Fibroblast of lung (primary cell): ENCODE results near the gene SLAIN2. TPM values are rescaled to one million over a fixed set of nuclear protein-coding genes. Genes with fewer than 3 reads are reported as not detected.
"Not testable (repeated sequence)": the region's sequence is repeated elsewhere in the genome, so short reads cannot be mapped to it uniquely, and the experiment has no call there.

Experiments used
- DNase-seq, 2 donors: peaks; one replicate each; pipeline versions ENCODE4 v3.0.0 to v3.0.0-alpha.2; 2010; ENCODE audit warnings: low read depth in 2 of 2
- H2AFZ ChIP-seq: 2 replicates; pipeline ENCODE4 v1.5.1; 2012; ENCODE audit warnings: low read length, control low read depth, inconsistent platforms
- H3K27ac ChIP-seq: 2 replicates; pipeline ENCODE4 v1.5.1; 2011; ENCODE audit warnings: low read length, control low read depth; ENCODE audit not compliant: insufficient read depth
- H3K27me3 ChIP-seq: 2 replicates; pipeline ENCODE4 v1.5.1; 2011; ENCODE audit warnings: mild to moderate bottlenecking, low read length; ENCODE audit not compliant: control insufficient read depth, insufficient read depth
- H3K36me3 ChIP-seq: 2 replicates; pipeline ENCODE4 v1.5.1; 2011; ENCODE audit warnings: low read length; ENCODE audit not compliant: control insufficient read depth, insufficient read depth
- H3K4me1 ChIP-seq: 2 replicates; pipeline ENCODE4 v1.5.1; 2011; ENCODE audit warnings: low read length; ENCODE audit not compliant: control insufficient read depth, insufficient read depth; ENCODE audit errors: extremely low read depth
- H3K4me2 ChIP-seq: 2 replicates; pipeline ENCODE4 v1.5.1; 2011; ENCODE audit warnings: low read length, control low read depth; ENCODE audit not compliant: insufficient read depth; ENCODE audit errors: extremely low read depth
- H3K4me3 ChIP-seq, 4 experiments: fragments of 200-600 bp in 1 of 4; sonication (generic) in 1 of 4; replicated peaks in 1 of 4; 2 replicates each; pipeline ENCODE4 v1.5.1; 2011 to 2016; ENCODE audit warnings: low read length in 4 of 4, low read depth in 3 of 4, mild to moderate bottlenecking in 3 of 4, control low read depth in 2 of 4, inconsistent platforms in 1 of 4, mixed read lengths in 1 of 4; ENCODE audit not compliant: insufficient read depth in 1 of 4; ENCODE audit errors: control extremely low read depth in 1 of 4
- H3K79me2 ChIP-seq: 2 replicates; pipeline ENCODE4 v1.5.1; 2012; ENCODE audit warnings: mild to moderate bottlenecking, low read length, inconsistent platforms; ENCODE audit not compliant: control insufficient read depth, insufficient read depth
- H3K9ac ChIP-seq: 2 replicates; pipeline ENCODE4 v1.5.1; 2011; ENCODE audit warnings: mild to moderate bottlenecking, low read length, control low read depth; ENCODE audit not compliant: insufficient read depth
- H3K9me3 ChIP-seq: 2 replicates; pipeline ENCODE4 v1.5.1; 2012; ENCODE audit warnings: low read depth, low read length; ENCODE audit not compliant: control insufficient read depth, insufficient read depth
- H4K20me1 ChIP-seq: 2 replicates; pipeline ENCODE4 v1.5.1; 2011; ENCODE audit warnings: low read length; ENCODE audit not compliant: control insufficient read depth, insufficient read depth; ENCODE audit errors: extremely low read depth
- EZH2 ChIP-seq: IDR thresholded peaks from 2 replicates; pipeline ENCODE4 v1.5.1; 2012; ENCODE audit warnings: low read length, control low read depth, mild to moderate bottlenecking; ENCODE audit errors: missing control alignments
- polyA minus RNA-seq: library from RNA; depleted of rRNA, polyadenylated mRNA; stranded (reverse); fragments of >200 nt; gene quantifications from 2 replicates; pipeline ENCODE4 v1.2.3, GENCODE V29; 2011; ENCODE audit warnings: low replicate concordance
- polyA plus RNA-seq, 2 donors: library from polyadenylated mRNA; depleted of rRNA in 1 of 2; stranded (reverse) in 1 of 2; unstranded in 1 of 2; fragments of >200 nt; gene quantifications; 2 replicates each; pipeline ENCODE4 v1.2.1, GENCODE V29; 2011 to 2012; ENCODE audit warnings: missing spikeins in 1 of 2
- total RNA-seq: library from RNA; depleted of rRNA; stranded (reverse); fragments of >200 nt; gene quantifications from 2 replicates; pipeline ENCODE4 v1.2.1, GENCODE V29; 2014
- TF ChIP-seq, protein P1 (sequence below), 2 donors: IDR thresholded peaks in 1 of 2; conservative IDR thresholded peaks in 1 of 2; 1 replicate in 1 of 2; 2 replicates in 1 of 2; pipeline ENCODE4 v1.5.1; 2011 to 2012; ENCODE audit warnings: low read length in 2 of 2, control low read depth in 1 of 2, inconsistent platforms in 1 of 2, low read depth in 1 of 2, mild to moderate bottlenecking in 1 of 2

SLAIN2 gene
- total RNA-seq: 29.8 and 34.2 TPM in 2 replicates
- polyA plus RNA-seq: 57.4 and 71.1 TPM in 2 replicates
- 45.6 and 50.1 TPM in 2 replicates for polyA plus RNA-seq (2012)
- polyA minus RNA-seq: 29.6 and 35.0 TPM in 2 replicates

DNA sequence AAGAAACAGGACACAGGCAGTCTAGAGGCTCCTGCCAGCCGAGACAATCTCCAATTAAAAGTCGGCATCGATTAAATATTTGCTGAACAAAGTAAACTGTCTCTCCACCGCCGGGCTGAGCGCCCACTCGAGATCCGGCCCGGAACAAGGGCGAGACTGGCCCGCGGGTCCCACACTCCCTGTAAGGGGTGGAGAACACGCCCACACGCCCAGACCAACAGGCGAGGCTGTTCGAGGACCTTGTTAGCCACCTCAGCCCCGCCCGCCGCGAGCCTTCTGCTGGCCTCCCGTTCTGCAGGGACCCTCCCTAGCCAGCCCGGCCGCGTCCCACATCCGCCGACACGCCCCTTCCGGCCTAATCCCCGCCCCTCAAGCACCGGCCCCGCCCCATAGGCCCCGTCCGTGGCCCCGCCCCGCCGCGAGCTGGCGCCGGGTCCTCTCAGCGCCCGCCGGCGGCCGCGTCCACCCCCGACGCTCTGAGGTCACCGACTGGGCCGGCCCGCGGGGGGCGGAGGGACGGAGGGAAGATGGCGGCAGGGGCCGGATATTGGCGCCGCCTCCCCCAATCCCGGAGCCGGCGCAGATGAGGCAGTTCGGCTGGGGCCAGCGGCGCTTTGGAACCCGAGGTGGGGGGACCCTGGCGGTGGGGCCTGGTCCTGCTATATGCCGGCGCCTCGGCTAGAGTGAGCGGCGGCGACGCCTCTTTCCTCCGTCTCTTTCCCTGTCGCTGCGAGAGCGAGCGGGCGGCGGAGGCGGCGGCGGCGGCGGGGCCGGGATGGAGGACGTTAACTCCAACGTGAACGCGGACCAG lies at the start of gene SLAIN2:
Gene SLAIN2, plus strand, starts transcription at position 565 of the 811 bp plus-strand sequence. Its CDS starts 211 bp downstream, at position 776.
- Histone ChIP-seq H3K4me3 (peak within 1 kb of the TSS; percentile 91 to 99 (median 98)), H3K36me3 (no peaks in the 10 kb centered on the region), H3K4me1 (peaks cover 14% of the 10 kb centered on the region), H3K27ac (peak within 1 kb of the TSS; percentile 95), H3K4me2 (peak within 1 kb of the TSS; percentile 99), H2AFZ (peak within 1 kb of the TSS; percentile 79), H3K9me3 (no peaks in the 10 kb centered on the region), H3K9ac (peak within 1 kb of the TSS; percentile 93), H4K20me1 (peaks cover 7% of the 10 kb centered on the region), H3K79me2 (peaks cover 46% of the 10 kb centered on the region), H3K27me3 (no peaks in the 10 kb centered on the region)
- peak; percentile 98 for DNase-seq
- TF ChIP-seq, protein P1, sequence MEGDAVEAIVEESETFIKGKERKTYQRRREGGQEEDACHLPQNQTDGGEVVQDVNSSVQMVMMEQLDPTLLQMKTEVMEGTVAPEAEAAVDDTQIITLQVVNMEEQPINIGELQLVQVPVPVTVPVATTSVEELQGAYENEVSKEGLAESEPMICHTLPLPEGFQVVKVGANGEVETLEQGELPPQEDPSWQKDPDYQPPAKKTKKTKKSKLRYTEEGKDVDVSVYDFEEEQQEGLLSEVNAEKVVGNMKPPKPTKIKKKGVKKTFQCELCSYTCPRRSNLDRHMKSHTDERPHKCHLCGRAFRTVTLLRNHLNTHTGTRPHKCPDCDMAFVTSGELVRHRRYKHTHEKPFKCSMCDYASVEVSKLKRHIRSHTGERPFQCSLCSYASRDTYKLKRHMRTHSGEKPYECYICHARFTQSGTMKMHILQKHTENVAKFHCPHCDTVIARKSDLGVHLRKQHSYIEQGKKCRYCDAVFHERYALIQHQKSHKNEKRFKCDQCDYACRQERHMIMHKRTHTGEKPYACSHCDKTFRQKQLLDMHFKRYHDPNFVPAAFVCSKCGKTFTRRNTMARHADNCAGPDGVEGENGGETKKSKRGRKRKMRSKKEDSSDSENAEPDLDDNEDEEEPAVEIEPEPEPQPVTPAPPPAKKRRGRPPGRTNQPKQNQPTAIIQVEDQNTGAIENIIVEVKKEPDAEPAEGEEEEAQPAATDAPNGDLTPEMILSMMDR (conservative IDR thresholded peaks at IDR 0.05 in 1 of 2, IDR thresholded peaks at IDR 0.05 in 1 of 2; ENCODE audit: low read depth in 1 of 2, low read length in 2 of 2): peak in 1 of 2 donors; percentile 23
- TF ChIP-seq EZH2: no peak

DNA sequence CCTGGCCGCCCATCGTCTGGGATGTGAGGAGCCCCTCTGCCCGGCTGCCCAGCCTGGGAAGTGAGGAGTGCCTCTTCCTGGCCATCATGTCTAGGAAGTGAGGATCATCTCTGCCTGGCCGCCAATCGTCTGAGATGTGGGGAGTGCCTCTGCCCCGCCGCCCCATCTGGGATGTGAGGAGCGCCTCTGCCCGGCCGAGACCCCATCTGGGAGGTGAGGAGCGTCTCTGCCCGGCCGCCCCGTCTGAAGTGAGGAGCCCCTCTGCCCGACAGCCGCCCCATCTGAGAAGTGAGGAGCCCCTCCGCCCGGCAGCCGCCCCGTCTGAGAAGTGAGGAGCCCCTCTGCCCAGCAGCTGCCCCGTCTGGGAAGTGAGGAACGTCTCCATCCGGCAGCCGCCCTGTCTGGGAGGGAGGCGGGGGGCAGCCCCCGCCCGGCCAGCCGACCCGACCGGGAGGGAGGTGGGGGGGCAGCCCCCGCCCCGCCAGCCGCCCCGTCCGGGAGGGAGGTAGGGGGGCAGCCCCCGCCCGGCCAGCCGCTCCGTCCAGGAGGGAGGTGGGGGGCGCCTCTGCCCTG lies 49.0 kb upstream of the SLAIN2 start:
- not testable (repeated sequence) for H3K4me3 ChIP-seq

DNA sequence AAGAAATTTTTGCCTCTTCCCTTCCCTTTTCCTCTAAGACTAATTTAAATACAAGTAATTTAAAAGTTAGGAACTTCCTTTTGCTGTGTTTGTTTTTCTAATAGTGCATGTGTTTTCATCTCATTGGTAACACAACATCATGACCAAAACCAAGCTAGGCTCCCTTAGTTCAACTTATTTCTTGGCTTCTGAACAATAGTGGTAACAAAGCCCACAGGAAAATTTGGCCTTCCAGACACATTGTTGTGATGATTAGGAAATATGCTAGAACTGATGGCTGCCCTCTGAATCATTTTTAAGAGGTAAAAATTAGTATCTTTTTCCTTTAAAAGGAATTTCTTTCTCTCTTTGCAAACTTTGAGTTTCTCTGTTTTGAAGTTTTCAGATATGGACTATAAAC lies 46.2 kb upstream of the SLAIN2 start:
- H3K4me3 ChIP-seq: no peak overlapping the region
- no peaks in the 10 kb centered on the region for H3K9me3 ChIP-seq
- H3K9ac ChIP-seq: no peak overlapping the region
- no peak overlapping the region for H2AFZ ChIP-seq
- no peaks in the 10 kb centered on the region for H3K79me2 ChIP-seq
- no peaks in the 10 kb centered on the region for H3K4me1 ChIP-seq
- H3K27me3 ChIP-seq: no peaks in the 10 kb centered on the region
- H3K4me2 ChIP-seq: no peak overlapping the region
- H4K20me1 ChIP-seq: no peaks in the 10 kb centered on the region
- no peak for TF ChIP-seq EZH2
- TF ChIP-seq, protein P1 (conservative IDR thresholded peaks at IDR 0.05 in 1 of 2, IDR thresholded peaks at IDR 0.05 in 1 of 2; ENCODE audit: low read depth in 1 of 2, low read length in 2 of 2): no peak
- H3K27ac ChIP-seq: no peak overlapping the region
- H3K36me3 ChIP-seq: no peaks in the 10 kb centered on the region
- peak in 1 of 2 donors; percentile 40 for DNase-seq

More for the DNA sequence above, 49.0 kb upstream of the SLAIN2 start:
- H3K36me3 ChIP-seq, H3K4me1 ChIP-seq, H2AFZ ChIP-seq, H3K79me2 ChIP-seq, H4K20me1 ChIP-seq, H3K4me2 ChIP-seq, DNase-seq, H3K27me3 ChIP-seq, H3K9me3 ChIP-seq, H3K27ac ChIP-seq, H3K9ac ChIP-seq: not testable (repeated sequence)
